AG04449 (cell line): Measurements from ENCODE around the gene VMAC.
"Not testable (repeated sequence)": the region's sequence is repeated elsewhere in the genome, so short reads cannot be mapped to it uniquely, and the experiment has no call there.

Source experiments
- CTCF ChIA-PET: fragments of 350-600 bp; formaldehyde crosslinking; extraction: SDS; loops from one replicate; lab custom pipeline; 2021; ENCODE audit warnings: antibody characterized with exemption; lab: Yijun Ruan, JAX
- POLR2A ChIA-PET: fragments of 400-600, 350-600 bp; formaldehyde crosslinking; extraction: SDS; loops from one replicate; lab custom pipeline; 2020; ENCODE audit warnings: antibody characterized with exemption, inconsistent platforms; lab: Yijun Ruan, JAX
- DNase-seq: peaks from one replicate; pipeline ENCODE4 v3.0.0-alpha.2; 2010; ENCODE audit warnings: low read depth, low spot score
- H3K4me3 ChIP-seq: 2 replicates; pipeline ENCODE4 v1.5.1; 2011; ENCODE audit warnings: low read depth, mild to moderate bottlenecking, control low read depth, low read length
- TF ChIP-seq, protein P1 (sequence below): IDR thresholded peaks from one replicate; pipeline ENCODE4 v1.5.1; 2011; ENCODE audit warnings: mild to moderate bottlenecking, moderate library complexity, low read length, control low read depth, inconsistent platforms; ENCODE audit not compliant: insufficient read depth; ENCODE audit errors: missing control alignments

The VMAC gene

GRCh38 chr19:5864725-5865486 lies 39.8 kb upstream of the VMAC start:
- TF ChIP-seq, protein P1, sequence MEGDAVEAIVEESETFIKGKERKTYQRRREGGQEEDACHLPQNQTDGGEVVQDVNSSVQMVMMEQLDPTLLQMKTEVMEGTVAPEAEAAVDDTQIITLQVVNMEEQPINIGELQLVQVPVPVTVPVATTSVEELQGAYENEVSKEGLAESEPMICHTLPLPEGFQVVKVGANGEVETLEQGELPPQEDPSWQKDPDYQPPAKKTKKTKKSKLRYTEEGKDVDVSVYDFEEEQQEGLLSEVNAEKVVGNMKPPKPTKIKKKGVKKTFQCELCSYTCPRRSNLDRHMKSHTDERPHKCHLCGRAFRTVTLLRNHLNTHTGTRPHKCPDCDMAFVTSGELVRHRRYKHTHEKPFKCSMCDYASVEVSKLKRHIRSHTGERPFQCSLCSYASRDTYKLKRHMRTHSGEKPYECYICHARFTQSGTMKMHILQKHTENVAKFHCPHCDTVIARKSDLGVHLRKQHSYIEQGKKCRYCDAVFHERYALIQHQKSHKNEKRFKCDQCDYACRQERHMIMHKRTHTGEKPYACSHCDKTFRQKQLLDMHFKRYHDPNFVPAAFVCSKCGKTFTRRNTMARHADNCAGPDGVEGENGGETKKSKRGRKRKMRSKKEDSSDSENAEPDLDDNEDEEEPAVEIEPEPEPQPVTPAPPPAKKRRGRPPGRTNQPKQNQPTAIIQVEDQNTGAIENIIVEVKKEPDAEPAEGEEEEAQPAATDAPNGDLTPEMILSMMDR: no peak
- H3K4me3 ChIP-seq: no peak overlapping the region
- no peak for DNase-seq
- ChIA-PET CTCF (no interaction called here), POLR2A (no interaction called here)

GRCh38 chr19:5865772-5866171 lies 38.9 kb upstream of the VMAC start:
- no peak overlapping the region for H3K4me3 ChIP-seq
- ChIA-PET POLR2A (no interaction called here), CTCF (no interaction called here)
- no peak for DNase-seq
- TF ChIP-seq, protein P1: no peak

GRCh38 chr19:5867201-5868136 lies 37.2 kb upstream of the VMAC start:
- H3K4me3 ChIP-seq: no peak overlapping the region
- no peak for DNase-seq
- ChIA-PET POLR2A (no interaction called here), CTCF (no interaction called here)
- TF ChIP-seq, protein P1: no peak

DNA sequence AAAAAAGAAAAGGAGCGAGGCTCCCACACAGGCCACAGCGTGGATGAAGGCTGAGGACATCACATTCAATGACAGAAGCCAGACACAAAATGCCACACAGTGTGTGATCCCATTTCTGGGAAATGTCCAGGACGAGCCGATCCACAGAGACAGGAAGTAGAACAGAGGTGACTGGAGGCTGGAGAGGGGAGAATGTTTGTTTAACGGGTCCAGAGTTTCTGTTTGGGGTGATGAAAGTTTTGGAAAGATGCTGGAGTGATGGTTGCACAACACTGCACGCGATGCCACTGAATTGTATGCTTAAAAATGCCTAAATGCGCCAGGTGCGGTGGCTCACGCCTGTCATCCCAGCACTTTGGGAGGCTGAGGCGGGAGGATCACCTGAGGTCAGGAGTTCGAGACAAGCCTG lies 33.7 kb upstream of the VMAC start:
- no peak overlapping the region for H3K4me3 ChIP-seq
- DNase-seq: no peak
- TF ChIP-seq, protein P1: no peak
- ChIA-PET CTCF (interaction anchor here (1.6 kb wide), 1 partner anchor 67 kb away, joined by 5 read pairs; no protein-coding TSS in a partner anchor), POLR2A (interaction anchor here (0.6 kb wide), 1 partner anchor 9 kb away, joined by 3 read pairs; no protein-coding TSS in a partner anchor)

GRCh38 chr19:5873617-5874199 lies 31.0 kb upstream of the VMAC start:
- DNase-seq: no peak
- CTCF ChIA-PET: interaction anchor here (1.3 kb wide), 1 partner anchor 70 kb away, joined by 6 read pairs; no protein-coding TSS in a partner anchor
- no peak overlapping the region for H3K4me3 ChIP-seq
- POLR2A ChIA-PET: no interaction called here
- TF ChIP-seq, protein P1: no peak

GRCh38 chr19:5874496-5874895 lies 30.2 kb upstream of the VMAC start:
- H3K4me3 ChIP-seq, POLR2A ChIA-PET, DNase-seq: not testable (repeated sequence)
- CTCF ChIA-PET: interaction anchor here (1.3 kb wide), 1 partner anchor 70 kb away, joined by 6 read pairs; no protein-coding TSS in a partner anchor
